ENCODE data around the gene LBHD2. TPM values are rescaled to one million over a fixed set of nuclear protein-coding genes. Genes with fewer than 3 reads are reported as not detected.

The LBHD2 gene
- polyA plus RNA-seq, 1 experiment = not detected

DNA sequence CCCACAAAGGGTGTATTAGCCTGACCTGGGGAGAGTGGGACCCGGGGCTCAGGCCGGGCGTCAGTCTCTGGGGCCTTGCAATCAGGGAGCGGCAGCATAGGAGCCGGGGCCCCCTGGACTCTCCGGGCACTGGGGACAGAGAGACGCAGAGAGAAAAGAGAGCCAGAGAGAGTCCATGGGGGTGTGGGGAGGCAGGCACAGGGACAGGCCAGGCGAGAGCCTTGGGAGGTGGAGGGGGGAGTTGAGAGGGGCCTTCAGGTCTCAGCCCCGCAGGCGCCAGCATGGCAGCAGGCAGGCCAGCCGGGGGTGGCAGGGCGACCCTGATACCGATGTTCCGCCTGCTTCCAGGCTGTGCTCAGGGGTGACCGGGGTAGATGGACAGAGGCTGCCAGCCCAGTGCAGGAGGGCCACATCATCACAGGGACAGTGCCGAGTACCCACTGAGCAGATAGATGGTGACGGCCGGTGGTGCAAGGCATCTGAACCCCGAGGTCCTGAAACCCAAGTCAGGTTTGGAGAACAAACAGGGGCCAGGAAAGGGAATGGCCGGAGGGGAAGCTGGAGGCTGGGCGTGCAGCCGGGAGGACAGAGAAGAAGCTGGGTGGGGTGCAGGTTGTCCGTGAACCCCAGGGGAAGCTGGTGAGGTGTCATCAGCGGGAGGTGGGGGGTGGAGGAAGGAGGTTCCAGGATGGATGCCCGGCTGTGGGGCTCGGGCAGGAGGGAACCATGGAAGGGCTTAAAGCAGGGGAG is 13.4 kb downstream of the LBHD2 start:
- H3K27me3 ChIP-seq (ENCODE audit: control insufficient read depth, insufficient read depth, low read length) = peaks cover 15% of the 10 kb centered on the region
- no peak for DNase-seq (ENCODE audit: low read depth)
- POLR2A ChIA-PET = no interaction called here
- TF ChIP-seq, protein P1, sequence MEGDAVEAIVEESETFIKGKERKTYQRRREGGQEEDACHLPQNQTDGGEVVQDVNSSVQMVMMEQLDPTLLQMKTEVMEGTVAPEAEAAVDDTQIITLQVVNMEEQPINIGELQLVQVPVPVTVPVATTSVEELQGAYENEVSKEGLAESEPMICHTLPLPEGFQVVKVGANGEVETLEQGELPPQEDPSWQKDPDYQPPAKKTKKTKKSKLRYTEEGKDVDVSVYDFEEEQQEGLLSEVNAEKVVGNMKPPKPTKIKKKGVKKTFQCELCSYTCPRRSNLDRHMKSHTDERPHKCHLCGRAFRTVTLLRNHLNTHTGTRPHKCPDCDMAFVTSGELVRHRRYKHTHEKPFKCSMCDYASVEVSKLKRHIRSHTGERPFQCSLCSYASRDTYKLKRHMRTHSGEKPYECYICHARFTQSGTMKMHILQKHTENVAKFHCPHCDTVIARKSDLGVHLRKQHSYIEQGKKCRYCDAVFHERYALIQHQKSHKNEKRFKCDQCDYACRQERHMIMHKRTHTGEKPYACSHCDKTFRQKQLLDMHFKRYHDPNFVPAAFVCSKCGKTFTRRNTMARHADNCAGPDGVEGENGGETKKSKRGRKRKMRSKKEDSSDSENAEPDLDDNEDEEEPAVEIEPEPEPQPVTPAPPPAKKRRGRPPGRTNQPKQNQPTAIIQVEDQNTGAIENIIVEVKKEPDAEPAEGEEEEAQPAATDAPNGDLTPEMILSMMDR (IDR thresholded peaks at IDR 0.05; ENCODE audit: insufficient read depth, low read depth, low read length) = no peak
- no peaks in the 10 kb centered on the region for H3K36me3 ChIP-seq (ENCODE audit: control insufficient read depth, insufficient read depth, low read length)
- CTCF ChIA-PET = interaction anchor here (0.6 to 9.9 kb wide), 7 partner anchors 8 to 195 kb away, joined by 3 to 234 read pairs (median 4); no protein-coding TSS in a partner anchor
- no peak overlapping the region for H3K4me3 ChIP-seq (ENCODE audit: low read depth, low read length)

DNA sequence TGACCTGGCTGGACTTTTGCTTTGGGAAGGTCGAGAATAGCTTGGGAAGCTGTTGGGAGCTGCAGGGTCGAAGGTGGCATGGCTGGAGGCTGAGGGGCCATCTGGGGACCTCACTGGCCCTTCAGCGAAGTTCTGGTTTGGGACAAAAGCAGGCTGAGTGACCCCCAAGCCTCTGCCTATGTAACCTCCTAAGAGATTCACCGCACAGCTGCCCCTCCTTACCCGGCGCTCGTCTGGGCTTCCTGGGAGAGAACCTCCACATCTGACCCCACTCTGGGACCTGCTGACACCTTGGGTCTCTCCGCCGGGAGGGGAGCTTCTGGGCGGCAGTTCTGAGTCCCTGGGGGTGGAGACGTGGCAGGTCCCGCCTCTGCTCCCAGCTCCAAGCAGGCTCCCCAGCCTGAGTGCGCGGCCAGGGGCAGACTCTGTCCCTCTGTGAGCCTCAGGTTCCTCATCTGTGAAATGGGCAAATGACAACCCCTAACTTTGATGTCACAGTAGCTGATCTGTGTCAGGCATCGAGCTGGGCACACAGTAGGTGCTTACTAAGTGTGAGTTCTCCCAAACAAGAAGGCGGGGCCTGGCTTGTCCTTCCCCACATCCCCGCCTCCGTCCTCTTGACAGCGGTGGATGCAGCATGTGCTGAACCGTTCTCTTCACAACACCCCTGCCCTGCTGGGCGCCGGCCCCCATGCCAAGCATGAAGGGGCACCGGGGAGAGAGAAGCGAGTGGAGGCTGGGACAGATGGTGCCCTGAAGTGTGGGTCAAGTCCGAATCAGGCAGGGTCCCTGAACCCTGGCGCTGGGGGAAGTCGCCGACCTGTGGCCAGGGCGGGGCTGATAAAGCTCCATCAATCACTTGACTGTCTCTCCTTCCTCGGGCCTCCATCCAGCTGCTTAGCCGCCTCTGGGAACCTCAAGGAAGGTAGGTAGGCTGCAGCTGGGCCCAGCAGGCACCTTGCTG is 14.3 kb downstream of the LBHD2 start:
- CTCF ChIA-PET = interaction anchor here (0.5 to 9.9 kb wide), 6 partner anchors 9 to 198 kb away, joined by 3 to 234 read pairs (median 4); no protein-coding TSS in a partner anchor
- TF ChIP-seq, protein P1 (IDR thresholded peaks at IDR 0.05; ENCODE audit: insufficient read depth, low read depth, low read length) = no peak
- DNase-seq (ENCODE audit: low read depth) = no peak
- POLR2A ChIA-PET = no interaction called here
- Histone ChIP-seq H3K4me3 (ENCODE audit: low read depth, low read length) (no peak overlapping the region), H3K27me3 (ENCODE audit: control insufficient read depth, insufficient read depth, low read length) (peaks cover 20% of the 10 kb centered on the region), H3K36me3 (ENCODE audit: control insufficient read depth, insufficient read depth, low read length) (no peaks in the 10 kb centered on the region)

DNA sequence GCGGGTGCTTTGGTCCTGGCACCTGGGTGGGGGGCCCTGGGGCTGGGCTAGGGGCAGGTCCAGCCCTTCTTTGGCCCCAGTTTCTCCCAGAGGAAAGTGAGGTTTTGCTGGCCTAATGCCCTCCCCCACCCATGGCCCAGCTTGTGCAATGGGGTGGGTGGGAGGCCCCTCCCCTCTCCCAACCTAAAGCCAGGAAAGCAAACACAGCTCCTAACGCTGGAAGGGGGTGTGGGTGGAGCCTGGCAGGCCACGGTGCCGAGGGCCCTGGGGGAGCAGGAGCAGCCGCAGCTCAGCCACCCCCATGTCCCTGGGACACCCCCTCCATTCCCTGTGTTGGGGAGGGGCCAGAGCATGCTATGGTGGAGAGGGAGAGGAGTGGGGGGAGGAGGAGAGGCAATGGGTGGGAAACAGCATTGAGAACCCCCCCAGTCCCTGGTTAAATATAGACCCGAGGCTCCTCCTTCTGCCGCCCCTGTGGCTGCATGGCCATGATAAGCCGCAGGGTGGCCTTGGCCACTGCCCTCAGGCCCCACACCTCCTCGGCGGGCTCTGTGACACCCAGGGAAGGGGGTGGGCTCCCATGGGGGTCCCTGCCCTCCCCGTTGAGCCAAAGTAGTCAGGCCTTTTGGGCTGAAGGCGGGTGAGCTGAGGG is 15.2 kb downstream of the LBHD2 start:
- TF ChIP-seq, protein P1 (IDR thresholded peaks at IDR 0.05; ENCODE audit: insufficient read depth, low read depth, low read length) = no peak
- Histone ChIP-seq H3K4me3 (ENCODE audit: low read depth, low read length) (no peak overlapping the region), H3K36me3 (ENCODE audit: control insufficient read depth, insufficient read depth, low read length) (no peaks in the 10 kb centered on the region), H3K27me3 (ENCODE audit: control insufficient read depth, insufficient read depth, low read length) (peaks cover 22% of the 10 kb centered on the region)
- no peak for DNase-seq (ENCODE audit: low read depth)
- POLR2A ChIA-PET = no interaction called here
- CTCF ChIA-PET = interaction anchor here (0.5 to 9.9 kb wide), 6 partner anchors 24 to 197 kb away, joined by 3 to 315 read pairs (median 14); no protein-coding TSS in a partner anchor

DNA sequence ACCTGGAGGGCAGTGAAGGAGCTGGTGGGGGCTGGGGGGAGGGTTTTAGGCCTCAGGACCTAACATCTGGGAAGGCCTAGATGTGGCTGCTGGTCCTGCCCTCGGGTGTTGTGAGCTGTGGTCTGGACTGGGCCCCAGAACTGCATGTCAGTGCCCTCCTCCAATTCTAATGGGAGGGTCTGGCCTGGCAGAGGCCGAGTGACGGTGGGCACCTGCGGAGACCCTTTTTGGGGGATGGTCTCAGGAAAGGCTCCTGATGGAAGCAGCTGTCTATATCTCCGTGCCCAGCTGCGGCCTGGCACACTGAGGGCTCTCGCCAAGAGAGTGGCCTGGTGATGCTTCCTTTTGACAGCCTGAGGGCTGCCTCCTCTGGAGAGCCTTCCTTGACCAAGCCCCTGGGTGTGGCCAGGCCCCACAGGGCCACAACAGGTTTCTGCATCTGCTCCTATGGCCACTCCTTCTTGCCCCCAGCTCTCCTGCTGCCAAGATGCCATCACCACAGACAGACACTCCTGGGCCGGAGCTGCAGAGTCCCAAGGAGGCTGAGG is 15.8 kb downstream of the LBHD2 start:
- POLR2A ChIA-PET = no interaction called here
- CTCF ChIA-PET = interaction anchor here (1.1 to 9.9 kb wide), 4 partner anchors 25 to 189 kb away, joined by 3 to 315 read pairs (median 128); no protein-coding TSS in a partner anchor
- H3K4me3 ChIP-seq (ENCODE audit: low read depth, low read length) = no peak overlapping the region
- H3K27me3 ChIP-seq (ENCODE audit: control insufficient read depth, insufficient read depth, low read length) = peaks cover 26% of the 10 kb centered on the region
- no peaks in the 10 kb centered on the region for H3K36me3 ChIP-seq (ENCODE audit: control insufficient read depth, insufficient read depth, low read length)
- no peak for DNase-seq (ENCODE audit: low read depth)
- TF ChIP-seq, protein P1 (IDR thresholded peaks at IDR 0.05; ENCODE audit: insufficient read depth, low read depth, low read length) = no peak
